Stimulated activated naive CD8-positive, alpha-beta T cell treated with anti-CD3 and anti-CD28 coated beads, Interleukin-15, Interleukin-2, amounts not matched to agents 100 U/mL and 50 U/mL, for 24 hours (primary cell): ENCODE measurements around the gene TMEM233.
"Not testable (repeated sequence)": the region's sequence is repeated elsewhere in the genome, so short reads cannot be mapped to it uniquely, and the experiment has no call there.

Experiments used
- ATAC-seq: fragments of 150-1000 bp; cut with Tn5 transposase; one replicate; pipeline ENCODE4 v1.10.0; 2021
- DNase-seq: peaks from one replicate; pipeline ENCODE4 v3.0.0; 2021

TMEM233 gene

GRCh38 chr12:119609358-119609757 lies 15.8 kb downstream of the TMEM233 start:
- ATAC-seq, result no peak
- no peak for DNase-seq

- DNase-seq, result no peak
- no peak for ATAC-seq
Observed at GRCh38 chr12:119613319-119613936, 19.9 kb downstream of the TMEM233 start.

- DNase-seq (no peak), ATAC-seq (no peak)
Observed at GRCh38 chr12:119614705-119615104, 21.1 kb downstream of the TMEM233 start.

GRCh38 chr12:119615518-119616475 lies 22.2 kb downstream of the TMEM233 start:
- no peak for DNase-seq
- no peak for ATAC-seq

- not testable (repeated sequence) for ATAC-seq, DNase-seq
Observed at GRCh38 chr12:119618328-119618896, 24.8 kb downstream of the TMEM233 start.

GRCh38 chr12:119620490-119620889 lies 26.9 kb downstream of the TMEM233 start:
- no peak for DNase-seq
- ATAC-seq, result no peak

GRCh38 chr12:119621878-119622277 lies 28.3 kb downstream of the TMEM233 start:
- ATAC-seq (no peak), DNase-seq (no peak)

GRCh38 chr12:119624966-119625365 lies 31.4 kb downstream of the TMEM233 start:
- no peak for ATAC-seq
- no peak for DNase-seq

GRCh38 chr12:119627019-119627643 lies 33.6 kb downstream of the TMEM233 start:
- ATAC-seq, result no peak

GRCh38 chr12:119627686-119628085 lies 34.1 kb downstream of the TMEM233 start:
- DNase-seq, result no peak

More at GRCh38 chr12:119627019-119627643, 33.6 kb downstream of the TMEM233 start:
- DNase-seq, result no peak

GRCh38 chr12:119630223-119630780 lies 36.7 kb downstream of the TMEM233 start:
- no peak for ATAC-seq

More at GRCh38 chr12:119627686-119628085, 34.1 kb downstream of the TMEM233 start:
- ATAC-seq, result no peak

GRCh38 chr12:119630962-119631550 lies 37.5 kb downstream of the TMEM233 start:
- no peak for ATAC-seq
- DNase-seq, result no peak

More at GRCh38 chr12:119630223-119630780, 36.7 kb downstream of the TMEM233 start:
- DNase-seq, result no peak

- ATAC-seq (no peak), DNase-seq (no peak)
Observed at GRCh38 chr12:119631930-119632678, 38.5 kb downstream of the TMEM233 start.

- no peak for DNase-seq
- no peak for ATAC-seq
Observed at GRCh38 chr12:119634743-119635142, 41.2 kb downstream of the TMEM233 start.

GRCh38 chr12:119642986-119643385 lies 49.4 kb downstream of the TMEM233 start:
- no peak for ATAC-seq

GRCh38 chr12:119644930-119645329 lies 51.4 kb downstream of the TMEM233 start:
- no peak for DNase-seq
- ATAC-seq, result no peak

More at GRCh38 chr12:119642986-119643385, 49.4 kb downstream of the TMEM233 start:
- no peak for DNase-seq

GRCh38 chr12:119645535-119646059 lies 52.0 kb downstream of the TMEM233 start:
- ATAC-seq, result no peak
- no peak for DNase-seq

- ATAC-seq (no peak), DNase-seq (no peak)
Observed at GRCh38 chr12:119649202-119649808, 55.7 kb downstream of the TMEM233 start.

GRCh38 chr12:119652665-119653064 lies 59.1 kb downstream of the TMEM233 start:
- peak; percentile 61 for ATAC-seq
- DNase-seq, result no peak

GRCh38 chr12:119657001-119657400 lies 63.4 kb downstream of the TMEM233 start:
- DNase-seq, ATAC-seq: not testable (repeated sequence)
